ENCODE results near the gene KDM3B.

KDM3B gene

GRCh38 chr5:138441221-138441620 is 88.7 kb downstream of the KDM3B start:
- peaks cover 6% of the 10 kb centered on the region; the same call in 1 of the 2 replicates for H4K20me1 ChIP-seq (ENCODE audit: control insufficient read depth, insufficient read depth, low read depth, low read length)
- peaks cover 3% of the 10 kb centered on the region for H3K36me3 ChIP-seq (ENCODE audit: control insufficient read depth, low read length)
- H3K9me2 ChIP-seq (replicated peaks; ENCODE audit: control insufficient read depth, low read length): no peaks in the 10 kb centered on the region
- H3K4me3 ChIP-seq (ENCODE audit: low read length): no peak overlapping the region
- no peak overlapping the region for H3K27ac ChIP-seq (ENCODE audit: low read depth, low read length)
- peaks cover 19% of the 10 kb centered on the region for H3F3A ChIP-seq (ENCODE audit: control insufficient read depth, insufficient read depth)
- no peaks in the 10 kb centered on the region for H3K79me2 ChIP-seq (ENCODE audit: control insufficient read depth, low read length)
- H3K4me2 ChIP-seq (ENCODE audit: low read length): no peak overlapping the region
- peaks cover 12% of the 10 kb centered on the region for H3K4me1 ChIP-seq (ENCODE audit: control insufficient read depth, low read length)
- TF ChIP-seq CTCF (IDR thresholded peaks at IDR 0.05; ENCODE audit: low read depth, low read length, poor library complexity, severe bottlenecking) (no peak), EZH2phosphoT487 (IDR thresholded peaks at IDR 0.05; ENCODE audit: borderline replicate concordance, low read length) (no peak)
- no peaks in the 10 kb centered on the region for H3K9me3 ChIP-seq (ENCODE audit: control insufficient read depth, insufficient read depth, low read length)
- H3K27me3 ChIP-seq (ENCODE audit: control insufficient read depth, low read length): 0 out of 2 replicates have a peak, but pooled peaks cover 5% of the 10 kb centered on the region

- Histone ChIP-seq H3K4me2 (ENCODE audit: low read length) (no peak overlapping the region), H3K36me3 (ENCODE audit: control insufficient read depth, low read length) (no peaks in the 10 kb centered on the region), H3F3A (ENCODE audit: control insufficient read depth, insufficient read depth) (no peaks in the 10 kb centered on the region), H4K20me1 (ENCODE audit: control insufficient read depth, insufficient read depth, low read depth, low read length) (no peaks in the 10 kb centered on the region), H3K27ac (ENCODE audit: low read depth, low read length) (no peak overlapping the region), H3K27me3 (ENCODE audit: control insufficient read depth, low read length) (0 out of 2 replicates have a peak, but pooled peaks cover 3% of the 10 kb centered on the region), H3K9me2 (replicated peaks; ENCODE audit: control insufficient read depth, low read length) (no peaks in the 10 kb centered on the region), H3K4me1 (ENCODE audit: control insufficient read depth, low read length) (peaks cover 5% of the 10 kb centered on the region), H3K4me3 (ENCODE audit: low read length) (no peak overlapping the region), H3K79me2 (ENCODE audit: control insufficient read depth, low read length) (no peaks in the 10 kb centered on the region), H3K9me3 (ENCODE audit: control insufficient read depth, insufficient read depth, low read length) (no peaks in the 10 kb centered on the region)
- TF ChIP-seq EZH2phosphoT487 (IDR thresholded peaks at IDR 0.05; ENCODE audit: borderline replicate concordance, low read length) (no peak), CTCF (IDR thresholded peaks at IDR 0.05; ENCODE audit: low read depth, low read length, poor library complexity, severe bottlenecking) (no peak)
Measured at GRCh38 chr5:138444078-138444773, 91.7 kb downstream of the KDM3B start.

GRCh38 chr5:138444774-138445546 is 92.5 kb downstream of the KDM3B start:
- no peak for TF ChIP-seq EZH2phosphoT487 (IDR thresholded peaks at IDR 0.05; ENCODE audit: borderline replicate concordance, low read length)
- no peak for TF ChIP-seq CTCF (IDR thresholded peaks at IDR 0.05; ENCODE audit: low read depth, low read length, poor library complexity, severe bottlenecking)
- no peaks in the 10 kb centered on the region for H3K79me2 ChIP-seq (ENCODE audit: control insufficient read depth, low read length)

More at GRCh38 chr5:138444774-138445546, 92.5 kb downstream of the KDM3B start:
- Histone ChIP-seq H3K36me3 (ENCODE audit: control insufficient read depth, low read length) (no peaks in the 10 kb centered on the region), H3K27me3 (ENCODE audit: control insufficient read depth, low read length) (no peaks in the 10 kb centered on the region), H3K4me2 (ENCODE audit: low read length) (no peak overlapping the region), H3K4me3 (ENCODE audit: low read length) (no peak overlapping the region), H3K4me1 (ENCODE audit: control insufficient read depth, low read length) (peaks cover 2% of the 10 kb centered on the region; the same call in 1 of the 2 replicates), H3K9me3 (ENCODE audit: control insufficient read depth, insufficient read depth, low read length) (no peaks in the 10 kb centered on the region), H4K20me1 (ENCODE audit: control insufficient read depth, insufficient read depth, low read depth, low read length) (no peaks in the 10 kb centered on the region), H3K27ac (ENCODE audit: low read depth, low read length) (no peak overlapping the region), H3K9me2 (replicated peaks; ENCODE audit: control insufficient read depth, low read length) (no peaks in the 10 kb centered on the region), H3F3A (ENCODE audit: control insufficient read depth, insufficient read depth) (no peaks in the 10 kb centered on the region)
